Measurements from ENCODE around the gene DQX1.

DNA sequence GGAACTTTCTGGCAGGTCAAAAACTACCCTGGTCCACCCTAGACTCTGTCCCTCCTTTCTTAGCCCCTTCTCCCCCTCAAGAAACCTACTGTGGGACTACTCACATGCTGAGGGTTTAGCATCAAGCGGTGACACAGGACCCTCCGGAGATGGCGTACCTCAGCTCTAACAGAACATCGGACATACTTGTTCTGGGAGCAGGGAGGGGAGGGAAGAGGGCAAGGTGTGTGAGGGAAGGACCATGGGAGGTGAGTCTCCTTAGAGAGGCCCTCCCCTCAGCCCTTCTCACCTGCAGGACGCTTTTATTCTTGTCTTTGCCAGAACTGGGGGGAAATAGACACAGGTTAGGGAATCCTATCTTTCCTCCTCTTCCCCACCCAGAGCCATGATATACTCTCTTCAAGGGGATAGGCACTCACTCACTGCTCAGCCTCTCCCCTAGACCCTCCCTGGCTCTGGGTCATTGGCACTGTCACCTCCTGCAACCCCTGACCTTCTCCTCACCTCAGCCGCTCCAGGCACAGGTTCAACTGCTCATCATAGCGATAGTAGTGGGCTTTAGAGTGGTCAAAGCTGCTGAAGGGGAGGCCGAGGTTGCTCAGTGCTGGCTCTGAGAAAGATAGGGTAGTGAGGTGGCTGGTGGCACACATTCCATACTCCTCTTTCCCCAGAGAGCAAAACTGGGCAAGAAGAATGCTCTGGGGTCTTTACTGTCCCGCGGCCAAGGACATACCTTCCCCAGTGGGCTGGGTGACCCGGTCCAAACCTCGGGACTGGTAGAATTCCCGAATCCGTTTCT, 20.4 kb downstream of the DQX1 start:
- TF ChIP-seq, protein P1, sequence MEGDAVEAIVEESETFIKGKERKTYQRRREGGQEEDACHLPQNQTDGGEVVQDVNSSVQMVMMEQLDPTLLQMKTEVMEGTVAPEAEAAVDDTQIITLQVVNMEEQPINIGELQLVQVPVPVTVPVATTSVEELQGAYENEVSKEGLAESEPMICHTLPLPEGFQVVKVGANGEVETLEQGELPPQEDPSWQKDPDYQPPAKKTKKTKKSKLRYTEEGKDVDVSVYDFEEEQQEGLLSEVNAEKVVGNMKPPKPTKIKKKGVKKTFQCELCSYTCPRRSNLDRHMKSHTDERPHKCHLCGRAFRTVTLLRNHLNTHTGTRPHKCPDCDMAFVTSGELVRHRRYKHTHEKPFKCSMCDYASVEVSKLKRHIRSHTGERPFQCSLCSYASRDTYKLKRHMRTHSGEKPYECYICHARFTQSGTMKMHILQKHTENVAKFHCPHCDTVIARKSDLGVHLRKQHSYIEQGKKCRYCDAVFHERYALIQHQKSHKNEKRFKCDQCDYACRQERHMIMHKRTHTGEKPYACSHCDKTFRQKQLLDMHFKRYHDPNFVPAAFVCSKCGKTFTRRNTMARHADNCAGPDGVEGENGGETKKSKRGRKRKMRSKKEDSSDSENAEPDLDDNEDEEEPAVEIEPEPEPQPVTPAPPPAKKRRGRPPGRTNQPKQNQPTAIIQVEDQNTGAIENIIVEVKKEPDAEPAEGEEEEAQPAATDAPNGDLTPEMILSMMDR (IDR thresholded peaks at IDR 0.05; ENCODE audit: poor library complexity), result no peak
- no peak for TF ChIP-seq EZH2phosphoT487 (IDR thresholded peaks at IDR 0.05; ENCODE audit: low read depth, severe bottlenecking, unreplicated experiment)

All from hepatocyte (in vitro differentiated cells).